Bronchial epithelial cell (primary cell): ENCODE measurements around the gene FIGNL2. TPM values are rescaled to one million over a fixed set of nuclear protein-coding genes. Genes with fewer than 3 reads are reported as not detected.

Experiments used
- DNase-seq: peaks from one replicate; pipeline ENCODE4 v3.0.0-alpha.2; 2010; ENCODE audit warnings: low read depth
- FAIRE-seq: peaks from 2 replicates; lab custom pipeline; 2011; peaks lifted over from hg19 to GRCh38; lab: Jason Lieb, UNC
- H3K27me3 ChIP-seq: 2 replicates; pipeline ENCODE4 v1.5.1; 2011; ENCODE audit warnings: low read length; ENCODE audit not compliant: control insufficient read depth, insufficient read depth
- H3K36me3 ChIP-seq: 2 replicates; pipeline ENCODE4 v1.5.1; 2011; ENCODE audit warnings: low read length; ENCODE audit not compliant: control insufficient read depth, insufficient read depth
- H3K4me3 ChIP-seq: 2 replicates; pipeline ENCODE4 v1.5.1; 2011; ENCODE audit warnings: mild to moderate bottlenecking, low read depth, low read length, control low read depth
- CTCF ChIP-seq: IDR thresholded peaks from 2 replicates; pipeline ENCODE4 v1.5.1; 2011; ENCODE audit warnings: mild to moderate bottlenecking, moderate library complexity, low read length, control low read depth, inconsistent platforms; ENCODE audit not compliant: insufficient read depth, severe bottlenecking
- total RNA-seq: library from RNA; depleted of rRNA; stranded (reverse); fragments of >200 nt; gene quantifications from 2 replicates; pipeline ENCODE4 v1.2.1, GENCODE V29; 2014

The FIGNL2 gene
- total RNA-seq, 1 donor from 2014 or later, result not detected

- FAIRE-seq, result no peak
- Histone ChIP-seq H3K36me3 (no peaks in the 10 kb centered on the region), H3K27me3 (peaks cover 36% of the 10 kb centered on the region), H3K4me3 (no peak overlapping the region)
- TF ChIP-seq CTCF, result no peak
- no peak for DNase-seq
These were observed 20.4 kb upstream of the FIGNL2 start for GRCh38 chr12:51868821-51869495.

GRCh38 chr12:51867796-51868428 is 19.4 kb upstream of the FIGNL2 start:
- TF ChIP-seq CTCF, result no peak
- no peak overlapping the region for H3K4me3 ChIP-seq
- no peak for DNase-seq
- H3K27me3 ChIP-seq, result peaks cover 43% of the 10 kb centered on the region
- H3K36me3 ChIP-seq, result no peaks in the 10 kb centered on the region
- no peak for FAIRE-seq

- DNase-seq (no peak), FAIRE-seq (no peak)
- no peak for TF ChIP-seq CTCF
- Histone ChIP-seq H3K27me3 (peaks cover 42% of the 10 kb centered on the region), H3K4me3 (no peak overlapping the region), H3K36me3 (no peaks in the 10 kb centered on the region)
These were observed 18.9 kb upstream of the FIGNL2 start for GRCh38 chr12:51867371-51867770.

GRCh38 chr12:51866762-51867161 is 18.2 kb upstream of the FIGNL2 start:
- Histone ChIP-seq H3K27me3 (peaks cover 44% of the 10 kb centered on the region), H3K4me3 (no peak overlapping the region), H3K36me3 (no peaks in the 10 kb centered on the region)
- FAIRE-seq, result no peak
- TF ChIP-seq CTCF, result no peak
- DNase-seq, result no peak

- no peaks in the 10 kb centered on the region for H3K36me3 ChIP-seq
- FAIRE-seq (no peak), DNase-seq (no peak)
- H3K4me3 ChIP-seq, result no peak overlapping the region
- no peak for TF ChIP-seq CTCF
- peaks cover 44% of the 10 kb centered on the region for H3K27me3 ChIP-seq
These were observed 17.8 kb upstream of the FIGNL2 start for GRCh38 chr12:51866324-51866723.
